A204.1 (cell line): Measurements from ENCODE around the gene KIAA1958.
A peak's percentile ranks its signal among the peaks of the same experiment; 100 is the strongest.
"Not testable (repeated sequence)": the region's sequence is repeated elsewhere in the genome, so short reads cannot be mapped to it uniquely, and the experiment has no call there.

Source experiments
- FAIRE-seq: peaks from 2 replicates; lab custom pipeline; 2012; peaks lifted over from hg19 to GRCh38; lab: Jason Lieb, UNC

KIAA1958 gene

GRCh38 chr9:112664531-112664930 lies 177.9 kb downstream of the KIAA1958 start:
- no peak for FAIRE-seq

GRCh38 chr9:112665347-112665746 lies 178.7 kb downstream of the KIAA1958 start:
- FAIRE-seq: peak; percentile 60

- FAIRE-seq: no peak
Observed at GRCh38 chr9:112669326-112669725, 182.7 kb downstream of the KIAA1958 start.

- FAIRE-seq: no peak
Observed at GRCh38 chr9:112670991-112671625, 184.5 kb downstream of the KIAA1958 start.

GRCh38 chr9:112673221-112673620 lies 186.6 kb downstream of the KIAA1958 start:
- not testable (repeated sequence) for FAIRE-seq

- no peak for FAIRE-seq
Observed at GRCh38 chr9:112677040-112677439, 190.4 kb downstream of the KIAA1958 start.

GRCh38 chr9:112680731-112681402 lies 194.2 kb downstream of the KIAA1958 start:
- FAIRE-seq: no peak

- no peak for FAIRE-seq
Observed at GRCh38 chr9:112689161-112689740, 202.6 kb downstream of the KIAA1958 start.

- no peak for FAIRE-seq
Observed at GRCh38 chr9:112694706-112695555, 208.3 kb downstream of the KIAA1958 start.

- FAIRE-seq: no peak
Observed at GRCh38 chr9:112696461-112696860, 209.8 kb downstream of the KIAA1958 start.

- no peak for FAIRE-seq
Observed at GRCh38 chr9:112699230-112699629, 212.6 kb downstream of the KIAA1958 start.

GRCh38 chr9:112700085-112700484 lies 213.5 kb downstream of the KIAA1958 start:
- no peak for FAIRE-seq

- no peak for FAIRE-seq
Observed at GRCh38 chr9:112703304-112703703, 216.7 kb downstream of the KIAA1958 start.

GRCh38 chr9:112705768-112706427 lies 219.3 kb downstream of the KIAA1958 start:
- FAIRE-seq: peak; percentile 44

GRCh38 chr9:112711050-112711689 lies 224.5 kb downstream of the KIAA1958 start:
- peak; percentile 75 for FAIRE-seq

- no peak for FAIRE-seq
Observed at GRCh38 chr9:112712678-112713077, 226.1 kb downstream of the KIAA1958 start.

- no peak for FAIRE-seq
Observed at GRCh38 chr9:112717661-112718331, 231.2 kb downstream of the KIAA1958 start, which contains the start of gene INIP. Gene INIP, minus strand, starts transcription at chr9:112718117. Its CDS starts 1,632 bp downstream, at chr9:112716485.
